C4-2B (cell line): ENCODE data around the gene ADPGK.

Experiments
- CTCF ChIP-seq: fragments of 450-650 bp; conservative IDR thresholded peaks from 2 replicates; pipeline ENCODE4 v1.5.1; 2017; ENCODE audit warnings: mild to moderate bottlenecking
- ZFX ChIP-seq: fragments of 450-650 bp; IDR thresholded peaks from 2 replicates; pipeline ENCODE4 v1.6.1; 2017

GRCh38 chr15:72754096-72754495, 29.5 kb downstream of the ADPGK start:
- no peak for TF ChIP-seq CTCF
- TF ChIP-seq ZFX: no peak
